Astrocyte (in vitro differentiated cells and primary cell): ENCODE data around the gene ITK. TPM values are rescaled to one million over a fixed set of nuclear protein-coding genes. Genes with fewer than 3 reads are reported as not detected.

Source experiments
- DNase-seq: peaks from one replicate; pipeline ENCODE4 v3.0.0-alpha.2; 2010; ENCODE audit warnings: low read depth
- FAIRE-seq: peaks from 2 replicates; lab custom pipeline; 2011; peaks lifted over from hg19 to GRCh38; lab: Jason Lieb, UNC
- H2AFZ ChIP-seq: 2 replicates; pipeline ENCODE4 v1.6.0; 2012; ENCODE audit warnings: low read depth, low read length, inconsistent platforms
- H3K27ac ChIP-seq: 2 replicates; pipeline ENCODE4 v1.5.1; 2011; ENCODE audit warnings: low read depth, low read length, inconsistent platforms
- H3K27me3 ChIP-seq: 2 replicates; pipeline ENCODE4 v1.6.0; 2011; ENCODE audit warnings: low read length, inconsistent platforms; ENCODE audit not compliant: insufficient read depth
- H3K36me3 ChIP-seq: 2 replicates; pipeline ENCODE4 v1.5.1; 2011; ENCODE audit warnings: low read length, inconsistent platforms; ENCODE audit not compliant: insufficient read depth
- H3K4me1 ChIP-seq: 2 replicates; pipeline ENCODE4 v1.5.1; 2011; ENCODE audit warnings: low read length, inconsistent platforms; ENCODE audit not compliant: insufficient read depth
- H3K4me2 ChIP-seq: 2 replicates; pipeline ENCODE4 v1.6.0; 2012; ENCODE audit warnings: low read length, inconsistent platforms
- H3K4me3 ChIP-seq: 2 replicates; pipeline ENCODE4 v1.5.1; 2011; ENCODE audit warnings: low read depth, mild to moderate bottlenecking, low read length, inconsistent platforms; ENCODE audit not compliant: insufficient read depth
- H3K79me2 ChIP-seq: 2 replicates; pipeline ENCODE4 v1.6.0; 2012; ENCODE audit warnings: mild to moderate bottlenecking, low read length, inconsistent platforms; ENCODE audit not compliant: insufficient read depth
- H3K9ac ChIP-seq: 2 replicates; pipeline ENCODE4 v1.6.0; 2012; ENCODE audit warnings: mild to moderate bottlenecking, low read length, inconsistent platforms
- H3K9me3 ChIP-seq: 2 replicates; pipeline ENCODE4 v1.5.1; 2012; ENCODE audit warnings: low read depth, mild to moderate bottlenecking, low read length, inconsistent platforms; ENCODE audit not compliant: insufficient read depth
- H4K20me1 ChIP-seq: 2 replicates; pipeline ENCODE4 v1.6.0; 2012; ENCODE audit warnings: low read length, inconsistent platforms; ENCODE audit not compliant: insufficient read depth
- H3K27ac Mint-ChIP-seq: one replicate; pipeline ENCODE4 v1.8.0; 2021; ENCODE audit warnings: mild to moderate bottlenecking, mixed read lengths; ENCODE audit not compliant: unreplicated experiment
- H3K27me3 Mint-ChIP-seq: one replicate; pipeline ENCODE4 v1.8.0; 2021; ENCODE audit warnings: low read depth, mixed read lengths; ENCODE audit not compliant: unreplicated experiment
- H3K36me3 Mint-ChIP-seq: one replicate; pipeline ENCODE4 v1.8.0; 2021; ENCODE audit warnings: low read depth, mixed read lengths; ENCODE audit not compliant: unreplicated experiment
- H3K4me1 Mint-ChIP-seq: one replicate; pipeline ENCODE4 v1.8.0; 2021; ENCODE audit warnings: low read depth, mixed read lengths; ENCODE audit not compliant: unreplicated experiment
- H3K4me3 Mint-ChIP-seq: one replicate; pipeline ENCODE4 v1.8.0; 2021; ENCODE audit warnings: mild to moderate bottlenecking, moderate library complexity, mixed read lengths; ENCODE audit not compliant: unreplicated experiment
- H3K9me3 Mint-ChIP-seq: one replicate; pipeline ENCODE4 v1.8.0; 2021; ENCODE audit warnings: mild to moderate bottlenecking, mixed read lengths; ENCODE audit not compliant: unreplicated experiment
- EZH2 ChIP-seq: IDR thresholded peaks from 2 replicates; pipeline ENCODE4 v1.6.1; 2012; ENCODE audit warnings: mild to moderate bottlenecking, low read length, inconsistent platforms; ENCODE audit not compliant: insufficient read depth
- total RNA-seq: library from RNA; stranded (reverse); gene quantifications from 2 replicates; pipeline ENCODE4 v1.2.1, GENCODE V29; 2021
- TF ChIP-seq, protein P1 (sequence below): IDR thresholded peaks from 2 replicates; pipeline ENCODE4 v1.5.1; 2011; ENCODE audit warnings: low read depth, mild to moderate bottlenecking, inconsistent platforms, low read length, moderate library complexity; ENCODE audit not compliant: insufficient read depth

ITK gene
- total RNA-seq, 1 donor from 2014 or later = 0.48 TPM

GRCh38 chr5:157270771-157271170, 90.1 kb downstream of the ITK start:
- Mint-ChIP-seq H3K4me1 (peaks cover 25% of the 10 kb centered on the region), H3K27me3 (no peaks in the 10 kb centered on the region), H3K4me3 (no peak overlapping the region), H3K36me3 (peaks cover 2% of the 10 kb centered on the region), H3K9me3 (no peaks in the 10 kb centered on the region), H3K27ac (no peak overlapping the region)
- Histone ChIP-seq H3K4me3 (no peak overlapping the region), H3K27ac (no peak overlapping the region), H2AFZ (no peak overlapping the region), H3K9ac (no peak overlapping the region), H3K27me3 (peaks cover 4% of the 10 kb centered on the region), H4K20me1 (peaks cover 8% of the 10 kb centered on the region), H3K4me2 (no peak overlapping the region), H3K79me2 (peaks cover 3% of the 10 kb centered on the region), H3K36me3 (no peaks in the 10 kb centered on the region), H3K4me1 (peaks cover 8% of the 10 kb centered on the region), H3K9me3 (no peaks in the 10 kb centered on the region)
- TF ChIP-seq, protein P1, sequence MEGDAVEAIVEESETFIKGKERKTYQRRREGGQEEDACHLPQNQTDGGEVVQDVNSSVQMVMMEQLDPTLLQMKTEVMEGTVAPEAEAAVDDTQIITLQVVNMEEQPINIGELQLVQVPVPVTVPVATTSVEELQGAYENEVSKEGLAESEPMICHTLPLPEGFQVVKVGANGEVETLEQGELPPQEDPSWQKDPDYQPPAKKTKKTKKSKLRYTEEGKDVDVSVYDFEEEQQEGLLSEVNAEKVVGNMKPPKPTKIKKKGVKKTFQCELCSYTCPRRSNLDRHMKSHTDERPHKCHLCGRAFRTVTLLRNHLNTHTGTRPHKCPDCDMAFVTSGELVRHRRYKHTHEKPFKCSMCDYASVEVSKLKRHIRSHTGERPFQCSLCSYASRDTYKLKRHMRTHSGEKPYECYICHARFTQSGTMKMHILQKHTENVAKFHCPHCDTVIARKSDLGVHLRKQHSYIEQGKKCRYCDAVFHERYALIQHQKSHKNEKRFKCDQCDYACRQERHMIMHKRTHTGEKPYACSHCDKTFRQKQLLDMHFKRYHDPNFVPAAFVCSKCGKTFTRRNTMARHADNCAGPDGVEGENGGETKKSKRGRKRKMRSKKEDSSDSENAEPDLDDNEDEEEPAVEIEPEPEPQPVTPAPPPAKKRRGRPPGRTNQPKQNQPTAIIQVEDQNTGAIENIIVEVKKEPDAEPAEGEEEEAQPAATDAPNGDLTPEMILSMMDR = no peak
- no peak for TF ChIP-seq EZH2
- DNase-seq (no peak), FAIRE-seq (no peak)

GRCh38 chr5:157271740-157272271, 91.2 kb downstream of the ITK start:
- H3K4me3 ChIP-seq = no peak overlapping the region
- no peak overlapping the region for H3K4me2 ChIP-seq
- H3K36me3 ChIP-seq = no peaks in the 10 kb centered on the region
- H3K9me3 ChIP-seq = no peaks in the 10 kb centered on the region
- no peak for DNase-seq
- Mint-ChIP-seq H3K4me3 (no peak overlapping the region), H3K9me3 (no peaks in the 10 kb centered on the region), H3K27me3 (no peaks in the 10 kb centered on the region), H3K36me3 (peaks cover 2% of the 10 kb centered on the region), H3K27ac (no peak overlapping the region), H3K4me1 (peaks cover 25% of the 10 kb centered on the region)
- H3K79me2 ChIP-seq = peaks cover 3% of the 10 kb centered on the region
- no peak overlapping the region for H3K27ac ChIP-seq
- peaks cover 8% of the 10 kb centered on the region for H4K20me1 ChIP-seq
- no peak overlapping the region for H2AFZ ChIP-seq
- no peak for FAIRE-seq
- no peak overlapping the region for H3K9ac ChIP-seq
- peaks cover 2% of the 10 kb centered on the region for H3K4me1 ChIP-seq
- TF ChIP-seq EZH2 = no peak
- TF ChIP-seq, protein P1 = no peak
- H3K27me3 ChIP-seq = peaks cover 4% of the 10 kb centered on the region

- Histone ChIP-seq H3K79me2 (no peaks in the 10 kb centered on the region), H2AFZ (no peak overlapping the region), H3K4me1 (no peaks in the 10 kb centered on the region), H3K4me2 (no peak overlapping the region), H3K27me3 (peaks cover 2% of the 10 kb centered on the region), H3K9me3 (no peaks in the 10 kb centered on the region), H3K4me3 (no peak overlapping the region), H3K27ac (no peak overlapping the region), H3K9ac (no peak overlapping the region), H3K36me3 (no peaks in the 10 kb centered on the region), H4K20me1 (peaks cover 3% of the 10 kb centered on the region)
- DNase-seq (no peak), FAIRE-seq (no peak)
- Mint-ChIP-seq H3K27me3 (no peaks in the 10 kb centered on the region), H3K4me1 (peaks cover 20% of the 10 kb centered on the region), H3K4me3 (no peak overlapping the region), H3K27ac (no peak overlapping the region), H3K36me3 (peaks cover 2% of the 10 kb centered on the region), H3K9me3 (no peaks in the 10 kb centered on the region)
- no peak for TF ChIP-seq EZH2
- TF ChIP-seq, protein P1 = no peak
Observed at GRCh38 chr5:157273131-157273556, 92.5 kb downstream of the ITK start.
